HEK293 (cell line): ENCODE results near the gene CERS3.

ENCODE experiments used
- CTCF ChIA-PET: fragments of 350-600 bp; formaldehyde crosslinking; extraction: SDS; loops from one replicate; lab custom pipeline; 2021; ENCODE audit warnings: antibody characterized with exemption; lab: Yijun Ruan, JAX
- POLR2A ChIA-PET: fragments of 300-600 bp; formaldehyde crosslinking; extraction: SDS; loops from one replicate; lab custom pipeline; 2020; ENCODE audit warnings: antibody characterized with exemption, inconsistent platforms; lab: Yijun Ruan, JAX
- H3K27ac ChIP-seq: fragments of 200-500 bp; sonication (Bioruptor generic); 2 replicates; pipeline ENCODE4 v1.5.1; 2014; ENCODE audit warnings: low read depth, low read length, control low read depth, inconsistent platforms; ENCODE audit errors: extremely low read depth
- H3K36me3 ChIP-seq, 2 experiments: fragments of 200-500 bp in 1 of 2; sonication (Bioruptor generic) in 1 of 2; 1 replicate in 1 of 2; 2 replicates in 1 of 2; pipeline ENCODE4 v1.5.1; 2014 to 2017; ENCODE audit warnings: inconsistent platforms in 2 of 2, low read length in 2 of 2; ENCODE audit not compliant: control insufficient read depth in 2 of 2, insufficient read depth in 1 of 2
- H3K4me1 ChIP-seq: fragments of 200-500 bp; sonication (Bioruptor generic); 2 replicates; pipeline ENCODE4 v1.5.1; 2014; ENCODE audit warnings: mild to moderate bottlenecking, low read length, inconsistent platforms; ENCODE audit not compliant: control insufficient read depth, insufficient read depth
- H3K4me3 ChIP-seq: 2 replicates; pipeline ENCODE4 v1.5.1; 2011; ENCODE audit warnings: low read depth, mild to moderate bottlenecking, control low read depth, low read length, moderate library complexity
- H3K9me3 ChIP-seq: fragments of 200-500 bp; sonication (Bioruptor generic); 2 replicates; pipeline ENCODE4 v1.5.1; 2014; ENCODE audit warnings: low read depth, low read length, inconsistent platforms; ENCODE audit not compliant: control insufficient read depth, insufficient read depth
- HIC1 ChIP-seq: fragments of 450-650 bp; formaldehyde crosslinking; IDR thresholded peaks from 2 replicates; pipeline ENCODE4 v1.5.1; 2016; ENCODE audit warnings: missing biosample characterization, missing genetic modification characterization
- KLF17 ChIP-seq: fragments of 450-650 bp; formaldehyde crosslinking; IDR thresholded peaks from 2 replicates; pipeline ENCODE4 v1.5.1; 2016; ENCODE audit warnings: missing biosample characterization, missing genetic modification characterization
- PRDM1 ChIP-seq: fragments of 450-650 bp; formaldehyde crosslinking; IDR thresholded peaks from 2 replicates; pipeline ENCODE4; 2016; ENCODE audit warnings: missing biosample characterization, missing genetic modification characterization
- REPIN1 ChIP-seq: fragments of 450-650 bp; formaldehyde crosslinking; IDR thresholded peaks from 2 replicates; pipeline ENCODE4 v1.5.1; 2017; ENCODE audit warnings: missing biosample characterization, missing genetic modification characterization, low read depth
- REST ChIP-seq: fragments of 450-650 bp; formaldehyde crosslinking; IDR thresholded peaks from 2 replicates; pipeline ENCODE4 v1.5.1; 2016; ENCODE audit warnings: missing biosample characterization, missing genetic modification characterization
- WT1 ChIP-seq: fragments of 450-650 bp; formaldehyde crosslinking; IDR thresholded peaks from 2 replicates; pipeline ENCODE4 v1.5.1; 2016; ENCODE audit warnings: missing biosample characterization, missing genetic modification characterization
- ZBTB10 ChIP-seq: fragments of 450-650 bp; formaldehyde crosslinking; IDR thresholded peaks from 2 replicates; pipeline ENCODE4 v1.5.1; 2016; ENCODE audit warnings: missing biosample characterization, missing genetic modification characterization
- ZNF148 ChIP-seq: fragments of 450-650 bp; formaldehyde crosslinking; IDR thresholded peaks from 2 replicates; pipeline ENCODE4 v1.5.0; 2017; ENCODE audit warnings: missing biosample characterization, missing genetic modification characterization, borderline replicate concordance
- ZNF155 ChIP-seq: fragments of 450-650 bp; formaldehyde crosslinking; IDR thresholded peaks from 2 replicates; pipeline ENCODE4 v1.5.1; 2016; ENCODE audit warnings: missing biosample characterization, missing genetic modification characterization
- ZNF184 ChIP-seq: fragments of 450-650 bp; IDR thresholded peaks from 2 replicates; pipeline ENCODE4 v1.5.1; 2018; ENCODE audit warnings: missing biosample characterization, mild to moderate bottlenecking, missing genetic modification characterization
- ZNF335 ChIP-seq: fragments of 450-650 bp; formaldehyde crosslinking; conservative IDR thresholded peaks from 2 replicates; pipeline ENCODE4 v1.5.1; 2016; ENCODE audit warnings: missing biosample characterization, missing genetic modification characterization
- ZNF354C ChIP-seq: fragments of 450-650 bp; formaldehyde crosslinking; IDR thresholded peaks from 2 replicates; pipeline ENCODE4 v1.5.1; 2016; ENCODE audit warnings: missing biosample characterization, missing genetic modification characterization, low read depth, borderline replicate concordance
- ZNF510 ChIP-seq: fragments of 450-650 bp; formaldehyde crosslinking; IDR thresholded peaks from 2 replicates; pipeline ENCODE4 v1.5.1; 2018; ENCODE audit warnings: mild to moderate bottlenecking, missing genetic modification characterization, missing biosample characterization; ENCODE audit not compliant: insufficient replicate concordance
- ZNF513 ChIP-seq: fragments of 450-650 bp; IDR thresholded peaks from 2 replicates; pipeline ENCODE4 v1.5.1; 2018; ENCODE audit warnings: missing biosample characterization, missing genetic modification characterization
- ZNF521 ChIP-seq: fragments of 450-650 bp; formaldehyde crosslinking; IDR thresholded peaks from 2 replicates; pipeline ENCODE4 v1.5.1; 2017; ENCODE audit warnings: missing biosample characterization, mild to moderate bottlenecking, missing genetic modification characterization
- ZNF677 ChIP-seq: fragments of 450-650 bp; IDR thresholded peaks from 2 replicates; pipeline ENCODE4 v1.5.0; 2018; ENCODE audit warnings: missing biosample characterization, mild to moderate bottlenecking, missing genetic modification characterization, moderate library complexity
- ZNF692 ChIP-seq: fragments of 450-650 bp; formaldehyde crosslinking; IDR thresholded peaks from 2 replicates; pipeline ENCODE4 v1.5.1; 2016; ENCODE audit warnings: missing biosample characterization, missing genetic modification characterization
- ZNF701 ChIP-seq: fragments of 450-650 bp; formaldehyde crosslinking; IDR thresholded peaks from 2 replicates; pipeline ENCODE4 v1.5.1; 2016; ENCODE audit warnings: missing biosample characterization, missing genetic modification characterization
- ZNF785 ChIP-seq: fragments of 450-650 bp; formaldehyde crosslinking; IDR thresholded peaks from 2 replicates; pipeline ENCODE4 v1.5.1; 2016; ENCODE audit warnings: missing biosample characterization, missing genetic modification characterization
- ZNF843 ChIP-seq: fragments of 450-650 bp; formaldehyde crosslinking; IDR thresholded peaks from 2 replicates; pipeline ENCODE4 v1.5.1; 2016; ENCODE audit warnings: missing biosample characterization, missing genetic modification characterization

CERS3 gene

GRCh38 chr15:100531204-100531603 lies 2.5 kb upstream of the CERS3 start:
- Histone ChIP-seq H3K4me1 (no peaks in the 10 kb centered on the region), H3K4me3 (no peak overlapping the region), H3K9me3 (no peaks in the 10 kb centered on the region), H3K27ac (no peak overlapping the region), H3K36me3 (no peaks in the 10 kb centered on the region)
- CTCF ChIA-PET, result interaction anchor here (0.9 kb wide), 1 partner anchor 65 kb away, joined by 3 read pairs; no protein-coding TSS in a partner anchor
- POLR2A ChIA-PET, result no interaction called here
- TF ChIP-seq WT1 (tag by site-specific recombination) (no peak), ZNF513 (no peak), ZNF335 (tag by site-specific recombination) (no peak), ZNF701 (tag by site-specific recombination) (no peak), ZNF843 (tag by site-specific recombination) (no peak), ZNF521 (tag by site-specific recombination) (no peak), ZNF510 (no peak), ZNF354C (tag by site-specific recombination) (no peak), KLF17 (tag by site-specific recombination) (no peak), REST (no peak), ZNF785 (tag by site-specific recombination) (no peak), PRDM1 (tag by site-specific recombination) (no peak), ZNF692 (tag by site-specific recombination) (no peak), ZNF184 (tag by site-specific recombination) (no peak), HIC1 (tag by site-specific recombination) (no peak), ZNF677 (no peak)

GRCh38 chr15:100529556-100529955 lies 806 bp upstream of the CERS3 start:
- ChIA-PET CTCF (no interaction called here), POLR2A (no interaction called here)
- Histone ChIP-seq H3K4me3 (no peak overlapping the region), H3K9me3 (no peaks in the 10 kb centered on the region), H3K27ac (no peak overlapping the region), H3K4me1 (no peaks in the 10 kb centered on the region), H3K36me3 (no peaks in the 10 kb centered on the region)
- no peak for TF ChIP-seq REPIN1
- TF ChIP-seq ZBTB10 (tag by site-specific recombination), result no peak
- no peak for TF ChIP-seq ZNF148 (tag by site-specific recombination)
- no peak for TF ChIP-seq ZNF155
